Body of pancreas (tissue), 4 donors: ENCODE results near the gene TEX264. TPM values are rescaled to one million over a fixed set of nuclear protein-coding genes. Genes with fewer than 3 reads are reported as not detected.
A peak's percentile ranks its signal among the peaks of the same experiment; 100 is the strongest.

ENCODE experiments used
- ATAC-seq: fragments of 150-250 bp; one replicate; pipeline ENCODE4 v1.9.1; 2016
- DNase-seq, 4 donors: peaks; one replicate each; pipeline ENCODE4 v3.0.0-alpha.2; 2019
- H3K27ac ChIP-seq, 4 donors: fragments of 200-600 bp; sonication (generic); 1 replicate in 3 of 4; 2 replicates in 1 of 4; pipeline versions ENCODE4 v1.5.1 to v1.6.1; 2016 to 2019; ENCODE audit warnings: mild to moderate bottlenecking in 1 of 4, mixed read lengths in 1 of 4, moderate library complexity in 1 of 4
- H3K27me3 ChIP-seq, 2 donors: fragments of 200-600 bp; sonication (generic); one replicate each; pipeline ENCODE4 v1.6.0; 2016; ENCODE audit warnings: mild to moderate bottlenecking in 1 of 2
- H3K36me3 ChIP-seq, 2 donors: fragments of 200-600 bp; sonication (generic); replicated peaks in 1 of 2; 2 replicates each; pipeline ENCODE4 v1.5.1; 2016; ENCODE audit warnings: low read depth in 2 of 2; ENCODE audit not compliant: insufficient read depth in 1 of 2
- H3K4me1 ChIP-seq: fragments of 200-600 bp; sonication (generic); one replicate; pipeline ENCODE4 v1.6.0; 2016
- H3K4me3 ChIP-seq, 2 donors: fragments of 200-600 bp; sonication (generic); 1 replicate in 1 of 2; 2 replicates in 1 of 2; pipeline ENCODE4 v1.5.1; 2016 to 2019
- H3K9me3 ChIP-seq, 3 donors: fragments of 200-600 bp; sonication (generic); 1 replicate in 2 of 3; 2 replicates in 1 of 3; pipeline ENCODE4 v1.5.1; 2016
- POLR2A ChIP-seq, 3 donors: fragments of 450-650 bp; IDR thresholded peaks; one replicate each; pipeline ENCODE4 v1.6.1; 2016; ENCODE audit warnings: antibody characterized with exemption in 3 of 3, mild to moderate bottlenecking in 2 of 3
- WGBS, 2 donors: methylation state at CpG; one replicate each; pipeline ENCODE4 v1.1.5; 2017; 5-methylcytosine and 5-hydroxymethylcytosine counted together
- intact Hi-C: fragments of 100-400 bp; cut with DNase I; formaldehyde crosslinking; loops from one replicate; pipeline ENCODE4 v1.15.1; 2023
- total RNA-seq, 2 donors: library from RNA; depleted of rRNA; stranded (reverse); fragments of >200 nt; gene quantifications; one replicate each; pipeline ENCODE4 v1.1.0, GENCODE V29; 2016
- TF ChIP-seq, protein P1 (sequence below), 7 experiments: fragments of 450-650 bp in 4 of 7; fragments of 200-600 bp in 3 of 7; sonication (generic) in 3 of 7; IDR thresholded peaks; one replicate each; pipeline ENCODE4 v1.5.1; 2016 to 2019; ENCODE audit warnings: antibody characterized with exemption in 7 of 7

Gene TEX264
- total RNA-seq, 2 donors from 2014 or later, result 41.2 to 44.1 TPM

GRCh38 chr3:51679318-51679717, 8.3 kb downstream of the TEX264 start:
- ATAC-seq (no peak), DNase-seq (no peak)
- peaks cover 0 to under 1% of the 10 kb centered on the region in 2 donors for H3K36me3 ChIP-seq
- no peak overlapping the region for H3K27ac ChIP-seq
- no peaks in the 10 kb centered on the region for H3K4me1 ChIP-seq
- H3K9me3 ChIP-seq, result no peaks in the 10 kb centered on the region
- TF ChIP-seq, protein P1, sequence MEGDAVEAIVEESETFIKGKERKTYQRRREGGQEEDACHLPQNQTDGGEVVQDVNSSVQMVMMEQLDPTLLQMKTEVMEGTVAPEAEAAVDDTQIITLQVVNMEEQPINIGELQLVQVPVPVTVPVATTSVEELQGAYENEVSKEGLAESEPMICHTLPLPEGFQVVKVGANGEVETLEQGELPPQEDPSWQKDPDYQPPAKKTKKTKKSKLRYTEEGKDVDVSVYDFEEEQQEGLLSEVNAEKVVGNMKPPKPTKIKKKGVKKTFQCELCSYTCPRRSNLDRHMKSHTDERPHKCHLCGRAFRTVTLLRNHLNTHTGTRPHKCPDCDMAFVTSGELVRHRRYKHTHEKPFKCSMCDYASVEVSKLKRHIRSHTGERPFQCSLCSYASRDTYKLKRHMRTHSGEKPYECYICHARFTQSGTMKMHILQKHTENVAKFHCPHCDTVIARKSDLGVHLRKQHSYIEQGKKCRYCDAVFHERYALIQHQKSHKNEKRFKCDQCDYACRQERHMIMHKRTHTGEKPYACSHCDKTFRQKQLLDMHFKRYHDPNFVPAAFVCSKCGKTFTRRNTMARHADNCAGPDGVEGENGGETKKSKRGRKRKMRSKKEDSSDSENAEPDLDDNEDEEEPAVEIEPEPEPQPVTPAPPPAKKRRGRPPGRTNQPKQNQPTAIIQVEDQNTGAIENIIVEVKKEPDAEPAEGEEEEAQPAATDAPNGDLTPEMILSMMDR (IDR thresholded peaks at IDR 0.05), result no peak
- TF ChIP-seq POLR2A (IDR thresholded peaks at IDR 0.05), result no peak
- WGBS, 2 donors, result 79% methylated on average over 4 of the region's 4 CpGs; no CpG with 5 or more reads in 1 of the 2 donors
- no peak overlapping the region for H3K4me3 ChIP-seq
- no peaks in the 10 kb centered on the region for H3K27me3 ChIP-seq
- intact Hi-C loops, result loop anchor here (5.0 to 10.0 kb wide), 2 partner anchors 172 to 285 kb away; partner anchors contain the start of gene RBM15B

DNA sequence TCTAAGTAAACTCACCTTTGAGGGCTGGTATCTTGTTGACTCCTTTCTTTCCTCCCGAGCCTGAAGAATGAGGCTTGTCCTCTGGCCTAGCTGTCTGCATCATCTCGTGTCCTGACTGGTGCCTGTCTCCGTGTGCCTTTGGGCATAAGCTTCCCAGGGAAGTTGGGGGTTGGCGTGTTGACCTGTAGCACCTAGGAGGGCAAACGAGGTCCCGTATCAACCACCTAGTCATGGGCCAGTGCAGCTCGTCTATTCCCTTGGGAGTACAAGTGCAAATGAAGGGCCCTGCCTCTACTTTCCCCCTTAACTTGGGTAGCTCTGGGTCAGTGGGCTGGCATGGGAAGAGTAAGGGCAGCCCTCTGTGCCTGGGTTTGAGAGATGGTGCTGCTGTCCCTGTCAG, 8.7 kb downstream of the TEX264 start:
- peaks cover 0 to 3% of the 10 kb centered on the region in 2 donors for H3K36me3 ChIP-seq
- ATAC-seq (no peak), DNase-seq (no peak)
- no peaks in the 10 kb centered on the region for H3K4me1 ChIP-seq
- WGBS, 2 donors, result 76 to 83% methylated on average over 7 of the region's 7 CpGs
- intact Hi-C loops, result loop anchor here (5.0 to 10.0 kb wide), 2 partner anchors 172 to 285 kb away; partner anchors contain the start of gene RBM15B
- TF ChIP-seq, protein P1 (IDR thresholded peaks at IDR 0.05), result no peak
- no peak for TF ChIP-seq POLR2A (IDR thresholded peaks at IDR 0.05)
- H3K27ac ChIP-seq, result no peak overlapping the region
- H3K9me3 ChIP-seq, result no peaks in the 10 kb centered on the region
- no peak overlapping the region for H3K4me3 ChIP-seq
- H3K27me3 ChIP-seq, result no peaks in the 10 kb centered on the region

GRCh38 chr3:51680196-51680595, 9.1 kb downstream of the TEX264 start:
- no peak for DNase-seq
- ATAC-seq, result no peak
- TF ChIP-seq, protein P1 (IDR thresholded peaks at IDR 0.05), result no peak
- no peaks in the 10 kb centered on the region for H3K4me1 ChIP-seq
- no peak overlapping the region for H3K27ac ChIP-seq
- peaks cover 0 to 5% of the 10 kb centered on the region in 2 donors for H3K36me3 ChIP-seq
- WGBS, 2 donors, result 78 to 79% methylated on average over 5 to 6 of the region's 6 CpGs
- no peak overlapping the region for H3K4me3 ChIP-seq
- no peaks in the 10 kb centered on the region for H3K27me3 ChIP-seq
- H3K9me3 ChIP-seq, result no peaks in the 10 kb centered on the region
- intact Hi-C loops, result no loop called here

GRCh38 chr3:51680663-51681230, 9.7 kb downstream of the TEX264 start:
- Histone ChIP-seq H3K9me3 (no peaks in the 10 kb centered on the region), H3K4me3 (no peak overlapping the region), H3K27ac (no peak overlapping the region), H3K4me1 (no peaks in the 10 kb centered on the region), H3K36me3 (peaks cover 0 to 6% of the 10 kb centered on the region in 2 donors), H3K27me3 (no peaks in the 10 kb centered on the region)
- no peak for ATAC-seq
- DNase-seq, result no peak
- 85% methylated on average over 2 of the region's 2 CpGs; no CpG with 5 or more reads in 1 of the 2 donors for WGBS, 2 donors
- TF ChIP-seq, protein P1 (IDR thresholded peaks at IDR 0.05), result no peak
- TF ChIP-seq POLR2A (IDR thresholded peaks at IDR 0.05), result no peak
- intact Hi-C loops, result no loop called here

DNA sequence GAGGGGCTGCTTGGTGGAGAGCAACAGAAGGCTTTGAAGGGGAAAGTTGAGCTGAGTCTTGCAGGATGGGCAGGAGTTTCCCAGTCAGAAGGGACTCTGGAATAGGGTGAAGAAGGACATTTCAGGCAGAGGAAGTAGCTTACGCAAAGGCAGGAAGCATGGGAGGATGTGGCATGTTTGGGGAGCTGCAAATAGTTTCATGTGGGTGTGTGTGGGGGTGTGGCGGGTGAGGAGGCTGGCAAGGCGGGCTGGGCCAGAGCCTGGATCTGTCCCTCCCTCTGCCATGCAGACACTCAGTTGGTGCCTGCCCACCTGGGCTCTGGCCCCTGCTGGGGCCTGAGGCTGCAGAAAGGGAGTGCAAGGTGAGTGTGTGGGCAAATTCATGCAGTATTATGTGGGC, 10.4 kb downstream of the TEX264 start:
- ATAC-seq, result no peak
- Histone ChIP-seq H3K4me1 (no peaks in the 10 kb centered on the region), H3K36me3 (peaks cover 0 to 6% of the 10 kb centered on the region in 2 donors), H3K27me3 (no peaks in the 10 kb centered on the region), H3K9me3 (no peaks in the 10 kb centered on the region), H3K4me3 (no peak overlapping the region), H3K27ac (no peak overlapping the region)
- intact Hi-C loops, result no loop called here
- peak in 2 of 4 donors; percentile 18 to 31 for DNase-seq
- TF ChIP-seq, protein P1 (IDR thresholded peaks at IDR 0.05), result no peak
- TF ChIP-seq POLR2A (IDR thresholded peaks at IDR 0.05), result no peak
- WGBS, 2 donors, result 64 to 79% methylated on average over 3 of the region's 3 CpGs
